ENCODE data around the gene SEPTIN11.

GRCh38 chr4:76987153-76987591 lies 37.6 kb downstream of the SEPTIN11 start:
- TF ChIP-seq FOS (IDR thresholded peaks at IDR 0.05; ENCODE audit: low read depth, low read length) (peak; percentile 34; the same call in 1 of the 2 replicates), POLR2A (IDR thresholded peaks at IDR 0.05; ENCODE audit: low read depth, low read length) (peak; percentile 73), CTCF (conservative IDR thresholded peaks at IDR 0.05; ENCODE audit: low read depth, low read length) (peak; percentile 38)

Data from IMR-90 (cell line).